ENCODE data around the gene MAST2. TPM values are rescaled to one million over a fixed set of nuclear protein-coding genes. Genes with fewer than 3 reads are reported as not detected.

MAST2 gene
- total and polyA plus RNA-seq, 2 of the 4 experiments (the other 2 are of a cell fraction): 14.2 to 41.0 TPM

- no peaks in the 10 kb centered on the region for H3K27me3 ChIP-seq (ENCODE audit: control insufficient read depth, insufficient read depth, low read length)
- no peak for TF ChIP-seq MXI1 (IDR thresholded peaks at IDR 0.05; ENCODE audit: borderline replicate concordance, low read depth, low read length)
- no peak for TF ChIP-seq MAFK (IDR thresholded peaks at IDR 0.05; ENCODE audit: low read depth, low read length)
- TF ChIP-seq RFX5 (IDR thresholded peaks at IDR 0.05; ENCODE audit: low read depth, low read length): no peak
- no peak for TF ChIP-seq CEBPB (IDR thresholded peaks at IDR 0.05; ENCODE audit: low read depth, low read length)
- no peak for TF ChIP-seq RAD21 (IDR thresholded peaks at IDR 0.05; ENCODE audit: low read length)
- TF ChIP-seq NFE2L2 (IDR thresholded peaks at IDR 0.05; ENCODE audit: low read depth, low read length): no peak
- TF ChIP-seq FOS (IDR thresholded peaks at IDR 0.05; ENCODE audit: low read depth, low read length): no peak
- TF ChIP-seq ELK1 (IDR thresholded peaks at IDR 0.05; ENCODE audit: borderline replicate concordance, low read depth, low read length): no peak
- TF ChIP-seq RCOR1 (IDR thresholded peaks at IDR 0.05; ENCODE audit: insufficient replicate concordance, low read length): no peak
- H2BK5ac ChIP-seq (ENCODE audit: low read depth, low read length, poor library complexity, severe bottlenecking): no peak overlapping the region
- ChIA-PET POLR2A (ENCODE audit: unreplicated experiment) (no interaction called here), CTCF (no interaction called here)
- no peak overlapping the region for H4K5ac ChIP-seq (ENCODE audit: low read depth, low read length)
- H3K4ac ChIP-seq (ENCODE audit: low read depth, low read length): no peak overlapping the region
- H3K4me1 ChIP-seq (ENCODE audit: control insufficient read depth, insufficient read depth, low read length): peaks cover 5% of the 10 kb centered on the region
- ATAC-seq (ENCODE audit: low read depth): no peak
- no peak overlapping the region for H2AK9ac ChIP-seq (replicated peaks; ENCODE audit: low read depth, low read length, poor library complexity)
- no peaks in the 10 kb centered on the region for H3K36me3 ChIP-seq (ENCODE audit: control insufficient read depth, insufficient read depth, low read length)
- no peak overlapping the region for H3K23ac ChIP-seq (ENCODE audit: low read depth, low read length)
- no CpG with 5 or more reads among the region's 6 CpGs for WGBS, 2 experiments (ENCODE audit: extremely low coverage in 2 of 2, insufficient read length in 1 of 2)
- H4K20me1 ChIP-seq (ENCODE audit: insufficient read depth, low read length): no peaks in the 10 kb centered on the region
- H2BK20ac ChIP-seq (ENCODE audit: low read depth, low read length): no peak overlapping the region
- no peak overlapping the region for H4K8ac ChIP-seq (ENCODE audit: low read depth in 2 of 2, low read length in 2 of 2)
- no peak overlapping the region for H3K14ac ChIP-seq (replicated peaks; ENCODE audit: low read depth, low read length)
- intact Hi-C loops (cut with micrococcal nuclease): no loop called here
- no peak for DNase-seq
- BruUV-seq (replicated peaks): no TSS peak
- in situ Hi-C loops (cut with MboI; ENCODE audit: low sequenced_read_pairs): no loop called here
- no peak overlapping the region for H2BK15ac ChIP-seq (ENCODE audit: low read depth, low read length)
- H3K4me3 ChIP-seq (ENCODE audit: insufficient read depth, low read depth, low read length): no peak overlapping the region
- no peak overlapping the region for H2AFZ ChIP-seq (replicated peaks; ENCODE audit: low read length, poor library complexity)
- no peak overlapping the region for H3K9ac ChIP-seq (ENCODE audit: low read depth, low read length)
- H3K9me1 ChIP-seq (ENCODE audit: insufficient read depth, low read length): no peaks in the 10 kb centered on the region
- H2AK5ac ChIP-seq (ENCODE audit: low read depth, low read length): no peak overlapping the region
- H2BK120ac ChIP-seq (ENCODE audit: low read depth, low read length): no peak overlapping the region
- no peak overlapping the region for H4K91ac ChIP-seq (ENCODE audit: insufficient read depth, low read depth, low read length)
- H3K18ac ChIP-seq (ENCODE audit: low read depth, low read length): no peak overlapping the region
- dilution Hi-C loops (cut with HindIII; ENCODE audit: low sequenced_read_pairs, unreplicated experiment): no loop called here
- no peak overlapping the region for H3K56ac ChIP-seq (ENCODE audit: extremely low read depth, insufficient read depth, low read length)
- no peak overlapping the region for H3K4me2 ChIP-seq (ENCODE audit: low read depth, low read length)
- H3K79me1 ChIP-seq (ENCODE audit: low read depth in 1 of 2, low read length in 2 of 2): peaks cover 23 to 49% of the 10 kb centered on the region in 2 experiments
- H3K9me3 ChIP-seq (ENCODE audit: control insufficient read depth, insufficient read depth, low read length): no peaks in the 10 kb centered on the region
- no peak overlapping the region for H3K27ac ChIP-seq (ENCODE audit: insufficient read depth, low read length)
Measured at GRCh38 chr1:45870500-45870899, 67.1 kb downstream of the MAST2 start.

Data from IMR-90 (cell line).